Colonic mucosa (tissue), 4 donors: ENCODE data around the gene HEYL. TPM values are rescaled to one million over a fixed set of nuclear protein-coding genes. Genes with fewer than 3 reads are reported as not detected.
A peak's percentile ranks its signal among the peaks of the same experiment; 100 is the strongest.

Experiments used
- DNase-seq: peaks from one replicate; pipeline ENCODE4 v3.0.0-alpha.2; 2020
- H3K27ac ChIP-seq: fragments of 200-600 bp; one replicate; pipeline ENCODE4 v1.8.0; 2021
- H3K27me3 ChIP-seq: fragments of 200-600 bp; one replicate; pipeline ENCODE4 v1.8.0; 2021
- H3K36me3 ChIP-seq: fragments of 200-600 bp; one replicate; pipeline ENCODE4 v1.8.0; 2021
- H3K4me1 ChIP-seq: fragments of 200-600 bp; one replicate; pipeline ENCODE4 v1.8.0; 2021; ENCODE audit warnings: mild to moderate bottlenecking
- H3K4me3 ChIP-seq: fragments of 200-600 bp; one replicate; pipeline ENCODE4 v1.8.0; 2021
- H3K9ac ChIP-seq, 2 donors: one replicate each; pipeline ENCODE4 v1.7.0; 2013; ENCODE audit warnings: control low read depth in 2 of 2, low read depth in 2 of 2, low read length in 2 of 2
- H3K9me3 ChIP-seq: fragments of 200-600 bp; one replicate; pipeline ENCODE4 v1.8.0; 2021
- intact Hi-C: fragments of 100-400 bp; cut with DNase I; formaldehyde crosslinking; loops from one replicate; pipeline ENCODE4 v1.14.1; 2022
- total RNA-seq, 2 donors: library from RNA; stranded (reverse); fragmentation: NEBNext Ultra II Directional in 1 of 2; extraction: Animal tissue kit (Norgen Biotek cat#: 25700) in 1 of 2; gene quantifications; one replicate each; pipeline ENCODE4 v1.2.1, GENCODE V29; 2021
- TF ChIP-seq, protein P1 (sequence below): fragments of 200-600 bp; IDR thresholded peaks from one replicate; pipeline ENCODE4 v1.8.0; 2022; ENCODE audit warnings: antibody characterized with exemption, mild to moderate bottlenecking
- donor health status: healthy.
- donor health status: DM: no; HTN: no; CAD: no.
- donor health status: DM: no; HTN: no; CAD: no.

The HEYL gene
- total RNA-seq, 2 donors from 2014 or later: 0.91 to 2.4 TPM

DNA sequence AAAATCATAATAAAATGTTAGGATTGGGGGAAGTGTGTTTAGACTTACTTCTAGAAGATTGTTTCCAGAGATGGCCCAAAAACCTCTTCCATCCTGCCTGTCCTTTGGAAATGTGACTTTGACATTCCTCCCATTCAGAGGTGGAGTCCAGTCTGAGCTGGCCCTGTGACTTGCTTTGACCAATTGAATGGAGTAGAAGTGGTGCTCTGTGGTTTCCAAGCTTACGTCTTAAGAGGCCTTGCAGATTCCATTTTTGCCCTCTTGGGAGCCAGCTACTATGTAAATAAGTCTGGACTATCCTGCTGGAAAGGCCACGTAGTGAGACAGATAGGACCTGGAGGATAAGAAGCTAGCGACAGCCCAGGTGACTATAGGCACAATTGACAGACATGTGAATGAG lies 33.8 kb upstream of the HEYL start:
- peaks cover 23% of the 10 kb centered on the region for H3K27me3 ChIP-seq
- no peaks in the 10 kb centered on the region for H3K36me3 ChIP-seq
- DNase-seq: no peak
- no peak overlapping the region for H3K9ac ChIP-seq
- no peaks in the 10 kb centered on the region for H3K9me3 ChIP-seq
- H3K27ac ChIP-seq: no peak overlapping the region
- H3K4me1 ChIP-seq: no peaks in the 10 kb centered on the region
- intact Hi-C loops: no loop called here
- no peak overlapping the region for H3K4me3 ChIP-seq
- TF ChIP-seq, protein P1, sequence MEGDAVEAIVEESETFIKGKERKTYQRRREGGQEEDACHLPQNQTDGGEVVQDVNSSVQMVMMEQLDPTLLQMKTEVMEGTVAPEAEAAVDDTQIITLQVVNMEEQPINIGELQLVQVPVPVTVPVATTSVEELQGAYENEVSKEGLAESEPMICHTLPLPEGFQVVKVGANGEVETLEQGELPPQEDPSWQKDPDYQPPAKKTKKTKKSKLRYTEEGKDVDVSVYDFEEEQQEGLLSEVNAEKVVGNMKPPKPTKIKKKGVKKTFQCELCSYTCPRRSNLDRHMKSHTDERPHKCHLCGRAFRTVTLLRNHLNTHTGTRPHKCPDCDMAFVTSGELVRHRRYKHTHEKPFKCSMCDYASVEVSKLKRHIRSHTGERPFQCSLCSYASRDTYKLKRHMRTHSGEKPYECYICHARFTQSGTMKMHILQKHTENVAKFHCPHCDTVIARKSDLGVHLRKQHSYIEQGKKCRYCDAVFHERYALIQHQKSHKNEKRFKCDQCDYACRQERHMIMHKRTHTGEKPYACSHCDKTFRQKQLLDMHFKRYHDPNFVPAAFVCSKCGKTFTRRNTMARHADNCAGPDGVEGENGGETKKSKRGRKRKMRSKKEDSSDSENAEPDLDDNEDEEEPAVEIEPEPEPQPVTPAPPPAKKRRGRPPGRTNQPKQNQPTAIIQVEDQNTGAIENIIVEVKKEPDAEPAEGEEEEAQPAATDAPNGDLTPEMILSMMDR: no peak

DNA sequence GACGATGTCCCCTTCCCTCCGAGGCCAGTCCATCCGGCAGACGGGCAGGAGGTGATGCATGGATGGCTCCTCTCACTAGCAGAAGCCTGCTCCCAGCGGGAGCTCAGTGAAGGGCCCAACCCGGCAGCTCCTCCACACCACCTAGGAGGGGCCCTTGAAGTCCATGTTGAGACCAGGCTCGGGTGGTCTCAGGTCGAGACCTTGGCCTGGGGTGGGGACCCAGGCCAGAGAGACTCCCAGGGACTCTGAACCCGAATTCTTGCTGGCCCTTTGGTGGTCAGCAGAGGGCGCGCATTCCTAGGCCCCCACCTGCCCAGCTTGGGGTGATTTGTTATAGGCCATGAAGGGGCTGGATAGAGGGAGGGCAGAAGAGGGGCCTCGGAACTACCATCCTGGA lies 33.1 kb upstream of the HEYL start:
- H3K36me3 ChIP-seq: no peaks in the 10 kb centered on the region
- H3K9ac ChIP-seq: no peak overlapping the region
- H3K9me3 ChIP-seq: no peaks in the 10 kb centered on the region
- no peak for DNase-seq
- intact Hi-C loops: no loop called here
- no peak overlapping the region for H3K27ac ChIP-seq
- peaks cover 23% of the 10 kb centered on the region for H3K27me3 ChIP-seq
- no peaks in the 10 kb centered on the region for H3K4me1 ChIP-seq
- peak overlapping the region; percentile 23 for H3K4me3 ChIP-seq
- TF ChIP-seq, protein P1: peak; percentile 46

DNA sequence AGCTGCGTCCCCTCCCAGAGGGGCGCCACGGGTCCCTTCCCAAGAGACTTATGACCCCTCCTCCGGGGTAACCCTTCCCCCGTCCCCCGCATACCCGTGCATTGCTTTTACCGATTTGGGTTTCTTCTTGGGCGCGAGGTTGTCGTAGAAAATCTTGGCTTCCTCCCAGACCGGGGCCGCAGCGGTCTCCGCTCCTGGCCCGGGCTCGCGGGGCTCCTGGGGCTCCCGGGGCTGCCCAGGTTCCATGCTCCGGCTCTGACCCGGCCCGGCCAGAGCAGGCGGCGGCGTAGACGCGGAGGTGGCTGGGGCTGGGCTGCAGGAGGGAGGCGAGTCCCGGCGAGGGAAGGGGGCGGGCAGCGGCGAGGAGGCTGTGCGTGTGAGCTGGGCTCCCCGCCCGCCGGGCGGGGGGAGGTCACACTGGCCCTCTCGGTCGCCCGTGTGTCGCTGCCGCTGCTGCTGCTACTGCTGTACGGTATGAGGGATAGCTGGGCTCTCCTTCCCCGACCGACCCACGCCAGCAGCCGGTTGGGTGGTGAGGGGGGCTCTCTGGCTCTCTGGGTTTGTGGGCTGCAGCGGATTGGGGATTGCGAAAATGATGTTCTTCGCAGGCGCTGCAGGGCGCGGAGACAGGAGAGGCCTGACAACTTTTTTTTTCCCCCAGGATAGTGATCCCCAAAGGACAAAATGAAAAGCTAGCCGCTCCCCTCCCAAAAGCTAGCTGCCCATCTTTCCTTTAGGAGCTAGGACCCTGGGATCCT lies 32.5 kb upstream of the HEYL start, which contains the start of gene NT5C1A:
TSS of gene NT5C1A (minus strand) at position 315 of the 758 bp plus-strand sequence. CDS start at position 246, 69 bp downstream.
- H3K36me3 ChIP-seq: no peaks in the 10 kb centered on the region
- no peaks in the 10 kb centered on the region for H3K9me3 ChIP-seq
- H3K27ac ChIP-seq: no peak within 1 kb of the TSS
- TF ChIP-seq, protein P1: no peak
- no peak for DNase-seq
- H3K4me1 ChIP-seq: no peaks in the 10 kb centered on the region
- intact Hi-C loops: no loop called here
- H3K4me3 ChIP-seq: peak within 1 kb of the TSS; percentile 23
- peak within 1 kb of the TSS in 1 of 2 donors; percentile 43 for H3K9ac ChIP-seq
- H3K27me3 ChIP-seq: peaks cover 23% of the 10 kb centered on the region

DNA sequence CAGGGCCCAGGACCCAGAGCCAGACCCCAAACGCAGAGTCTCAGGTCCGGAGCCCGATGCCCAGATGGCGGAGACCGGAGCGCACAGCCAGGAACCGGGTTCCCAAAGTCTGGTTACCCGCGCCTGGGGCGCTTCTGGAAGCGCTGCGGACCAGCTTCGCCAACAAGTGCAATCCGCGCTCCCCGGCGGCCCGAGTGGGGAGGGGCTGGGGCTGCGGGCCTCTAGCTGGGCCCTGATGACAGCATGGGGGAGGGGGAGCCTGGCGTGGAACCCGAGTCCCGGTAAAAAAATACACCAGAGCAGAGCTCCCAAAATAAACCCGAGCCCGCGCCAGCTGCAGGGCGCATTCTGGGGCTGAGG lies 32.0 kb upstream of the HEYL start:
- Histone ChIP-seq H3K36me3 (no peaks in the 10 kb centered on the region), H3K4me3 (peak overlapping the region; percentile 23), H3K27me3 (peaks cover 23% of the 10 kb centered on the region), H3K9ac (peak overlapping the region in 1 of 2 donors; percentile 43), H3K4me1 (no peaks in the 10 kb centered on the region), H3K9me3 (no peaks in the 10 kb centered on the region), H3K27ac (no peak overlapping the region)
- TF ChIP-seq, protein P1: no peak
- intact Hi-C loops: no loop called here
- no peak for DNase-seq

DNA sequence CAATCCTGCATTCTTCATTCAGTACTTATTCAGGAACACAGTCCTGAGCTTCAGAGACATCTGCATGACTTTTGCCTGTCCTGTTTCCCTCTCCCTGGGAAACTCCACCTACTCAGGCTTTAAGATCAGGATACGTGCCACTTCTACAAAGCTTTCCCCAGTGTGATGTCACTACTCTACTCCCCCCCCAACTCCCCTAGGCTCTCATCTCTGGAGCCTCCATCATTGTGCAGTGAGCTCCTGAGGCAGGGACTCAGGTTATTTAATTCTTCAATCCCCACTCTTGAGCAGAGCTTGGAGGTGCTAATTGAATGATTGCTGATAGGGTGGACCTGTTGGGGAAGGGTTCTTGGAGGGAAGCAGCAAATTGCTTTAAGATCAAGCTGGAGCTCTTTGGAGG lies 31.2 kb upstream of the HEYL start:
- peaks cover 23% of the 10 kb centered on the region for H3K27me3 ChIP-seq
- TF ChIP-seq, protein P1: no peak
- no peaks in the 10 kb centered on the region for H3K4me1 ChIP-seq
- no peaks in the 10 kb centered on the region for H3K36me3 ChIP-seq
- H3K27ac ChIP-seq: no peak overlapping the region
- intact Hi-C loops: no loop called here
- no peak overlapping the region for H3K9ac ChIP-seq
- H3K9me3 ChIP-seq: no peaks in the 10 kb centered on the region
- no peak for DNase-seq
- no peak overlapping the region for H3K4me3 ChIP-seq
